HG03521 (cell line): Measurements from ENCODE around the gene ELAC2.

Experiments
- ATAC-seq: cut with Tn5 transposase; IDR thresholded peaks from one replicate; pipeline ENCODE4 v1.9.1; 2021; ENCODE audit warnings: mild to moderate bottlenecking, moderate library complexity; ENCODE audit not compliant: unreplicated experiment

The ELAC2 gene

DNA sequence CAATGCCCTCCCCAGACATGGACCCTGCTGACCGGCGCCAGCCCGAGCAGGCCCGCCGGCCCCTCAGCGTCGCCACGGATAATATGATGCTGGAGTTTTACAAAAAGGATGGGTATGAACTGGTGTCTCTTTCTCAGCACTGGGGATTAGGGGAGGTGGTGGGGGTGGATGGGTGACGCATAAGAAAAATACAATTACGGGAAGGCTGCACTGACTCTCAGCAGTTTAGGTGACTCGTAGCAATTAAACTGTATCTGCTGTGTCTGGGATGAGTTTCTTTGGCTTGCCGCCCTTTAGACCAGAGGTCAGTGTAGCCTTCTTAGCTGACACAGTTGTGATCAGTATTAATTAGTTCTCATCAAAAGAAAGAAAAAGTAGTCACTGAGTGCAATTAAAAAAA is 59.0 kb downstream of the ELAC2 start:
- ATAC-seq = no peak

DNA sequence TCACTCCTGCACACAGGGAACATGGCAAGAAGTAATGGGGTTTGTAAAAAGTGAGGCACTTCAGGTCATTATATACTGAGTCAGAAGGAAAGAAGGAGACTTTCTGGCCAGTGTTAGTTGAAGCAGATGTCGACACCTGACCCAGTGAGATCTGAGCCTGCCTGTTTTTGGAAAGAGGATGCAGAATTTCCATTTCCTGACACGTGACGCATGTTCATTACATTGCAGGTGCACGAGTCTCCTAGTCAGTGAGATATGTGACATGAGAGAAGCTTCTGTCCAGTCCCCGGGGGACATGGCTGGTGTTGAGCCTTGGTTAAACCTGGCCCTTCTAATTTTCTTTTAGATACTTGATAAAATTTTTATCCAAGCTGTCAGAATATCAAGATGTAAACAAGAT is 62.3 kb downstream of the ELAC2 start:
- ATAC-seq = no peak

DNA sequence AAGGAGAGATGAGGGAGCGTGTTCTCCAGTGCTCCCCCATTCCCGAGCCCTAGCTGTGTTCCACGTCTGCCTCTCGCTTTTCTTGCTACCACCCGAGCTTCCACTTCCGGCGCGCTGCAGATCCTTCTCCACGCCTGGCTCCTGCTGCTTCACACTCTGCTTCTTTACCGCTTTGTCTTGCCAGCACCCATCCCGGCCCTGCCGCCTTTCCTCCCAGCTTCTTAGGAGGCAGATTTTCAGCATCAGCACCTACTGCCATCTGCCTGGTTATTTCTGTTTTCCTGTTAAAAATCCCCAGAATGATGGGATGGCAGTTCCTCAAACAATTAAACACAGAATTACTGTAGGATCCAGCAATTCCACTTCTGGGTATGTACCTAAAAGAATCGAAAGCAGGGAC is 64.7 kb downstream of the ELAC2 start:
- ATAC-seq = no peak

DNA sequence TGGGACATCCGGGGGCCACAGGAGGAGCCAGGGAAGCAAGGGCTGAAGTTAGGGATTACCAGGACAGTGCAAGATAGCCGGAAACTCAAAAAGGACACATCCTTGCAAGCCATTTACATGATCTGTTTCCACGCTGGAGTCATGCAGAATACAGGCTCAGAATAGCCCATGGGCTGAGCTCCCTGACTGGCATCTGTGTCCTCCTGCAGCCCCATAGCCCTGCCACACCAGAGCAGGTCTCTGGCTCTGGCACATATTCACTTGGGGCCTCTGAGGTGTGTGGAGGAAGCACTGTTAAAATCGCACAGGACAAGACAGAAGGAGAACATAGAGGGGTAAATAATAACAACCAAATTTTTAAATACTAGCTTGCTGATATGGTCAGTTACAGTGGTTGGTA is 65.8 kb downstream of the ELAC2 start:
- ATAC-seq = no peak

DNA sequence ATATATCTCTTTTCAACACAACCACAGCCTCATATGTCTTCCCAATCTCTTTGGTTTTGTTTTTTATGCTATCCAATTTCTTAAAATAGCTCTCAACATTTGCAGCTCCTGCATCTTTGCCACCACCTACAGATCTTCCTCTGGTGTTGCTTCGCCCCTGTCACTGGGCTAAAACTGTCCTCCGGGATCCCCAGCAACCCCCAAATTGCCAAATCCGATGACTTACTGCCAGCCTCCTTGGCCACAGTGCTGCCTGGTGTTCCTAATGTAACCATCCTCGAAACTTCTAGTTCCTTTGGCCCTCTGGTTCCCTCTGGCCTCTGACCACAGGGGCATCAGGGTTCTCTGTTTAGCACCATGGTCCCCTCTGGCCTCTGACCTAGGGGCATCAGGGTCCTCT is 70.8 kb downstream of the ELAC2 start:
- no peak for ATAC-seq
